Tibial nerve (tissue), 4 donors: Measurements from ENCODE around the gene CMTM2. TPM values are rescaled to one million over a fixed set of nuclear protein-coding genes. Genes with fewer than 3 reads are reported as not detected.

Experiments
- DNase-seq, 2 donors: peaks; one replicate each; pipeline ENCODE4 v3.0.0-alpha.2; 2019; ENCODE audit warnings: low spot score in 2 of 2
- H3K27ac ChIP-seq, 4 donors: fragments of 200-600 bp; sonication (generic) in 3 of 4; one replicate each; pipeline ENCODE4 v1.5.1; 2017 to 2019; ENCODE audit warnings: mild to moderate bottlenecking in 1 of 4
- H3K27me3 ChIP-seq, 2 donors: fragments of 200-600 bp; sonication (generic) in 1 of 2; one replicate each; pipeline versions ENCODE4 v1.5.1 to v1.6.0; 2017 to 2019
- H3K36me3 ChIP-seq, 3 donors: fragments of 200-600 bp; sonication (generic); one replicate each; pipeline ENCODE4 v1.5.1; 2018 to 2019
- H3K4me1 ChIP-seq, 4 donors: fragments of 200-600 bp; sonication (generic) in 3 of 4; one replicate each; pipeline ENCODE4 v1.5.1; 2017 to 2019
- H3K4me3 ChIP-seq, 4 donors: fragments of 200-600 bp; sonication (generic) in 3 of 4; one replicate each; pipeline ENCODE4 v1.5.1; 2017 to 2019; ENCODE audit warnings: mild to moderate bottlenecking in 1 of 4, moderate library complexity in 1 of 4
- H3K9me3 ChIP-seq, 4 donors: fragments of 200-600 bp; sonication (generic) in 3 of 4; one replicate each; pipeline ENCODE4 v1.5.1; 2017 to 2019
- CTCF ChIP-seq, 5 experiments: fragments of 200-600 bp in 3 of 5; fragments of 450-650 bp in 2 of 5; sonication (generic) in 3 of 5; IDR thresholded peaks; one replicate each; pipeline ENCODE4 v1.5.1; 2016 to 2019; ENCODE audit warnings: antibody characterized with exemption in 5 of 5, mild to moderate bottlenecking in 3 of 5, moderate library complexity in 2 of 5
- EP300 ChIP-seq, 2 donors: sonication (generic); formaldehyde crosslinking; IDR thresholded peaks; one replicate each; pipeline ENCODE4 v1.6.1; 2017; ENCODE audit warnings: antibody characterized with exemption in 2 of 2, mild to moderate bottlenecking in 1 of 2
- POLR2A ChIP-seq, 2 donors: fragments of 450-650 bp; IDR thresholded peaks; one replicate each; pipeline ENCODE4 v1.6.1; 2017; ENCODE audit warnings: antibody characterized with exemption in 2 of 2, mild to moderate bottlenecking in 2 of 2, moderate library complexity in 2 of 2
- WGBS, 2 donors: methylation state at CpG; one replicate each; pipeline ENCODE4 v1.1.5; 2018; 5-methylcytosine and 5-hydroxymethylcytosine counted together
- total RNA-seq, 4 donors: library from RNA; depleted of rRNA; stranded (reverse); fragments of >200 nt; gene quantifications; one replicate each; pipeline ENCODE4 v1.1.0, GENCODE V29; 2016

The CMTM2 gene
- total RNA-seq, 4 donors from 2014 or later = not detected

- Histone ChIP-seq H3K36me3 (peaks cover 0 to 74% (median 0%) of the 10 kb centered on the region in 3 donors), H3K4me1 (peaks cover 0 to 23% (median 10%) of the 10 kb centered on the region in 4 donors), H3K27ac (peak overlapping the region in 1 of 4 donors; percentile 9), H3K4me3 (no peak overlapping the region), H3K9me3 (no peaks in the 10 kb centered on the region), H3K27me3 (no peaks in the 10 kb centered on the region)
- no peak for DNase-seq
- WGBS, 2 donors = 71 to 82% methylated on average over 6 of the region's 6 CpGs
- TF ChIP-seq EP300 (IDR thresholded peaks at IDR 0.05) (no peak), POLR2A (IDR thresholded peaks at IDR 0.05) (no peak), CTCF (IDR thresholded peaks at IDR 0.05) (no peak)
Measured at GRCh38 chr16:66543541-66543940, 35.7 kb upstream of the CMTM2 start.

GRCh38 chr16:66544016-66544757 lies 35.1 kb upstream of the CMTM2 start:
- H3K36me3 ChIP-seq = peaks cover 0 to 68% (median 0%) of the 10 kb centered on the region in 3 donors
- WGBS, 2 donors = 65 to 66% methylated on average over 7 of the region's 7 CpGs
- no peaks in the 10 kb centered on the region for H3K9me3 ChIP-seq
- no peak overlapping the region for H3K4me3 ChIP-seq
- peak overlapping the region in 1 of 4 donors; percentile 53 for H3K27ac ChIP-seq
- no peak for DNase-seq
- H3K27me3 ChIP-seq = no peaks in the 10 kb centered on the region
- no peak for TF ChIP-seq POLR2A (IDR thresholded peaks at IDR 0.05)
- no peak for TF ChIP-seq EP300 (IDR thresholded peaks at IDR 0.05)
- no peak for TF ChIP-seq CTCF (IDR thresholded peaks at IDR 0.05)
- H3K4me1 ChIP-seq = peaks cover 0 to 30% (median 14%) of the 10 kb centered on the region in 4 donors

DNA sequence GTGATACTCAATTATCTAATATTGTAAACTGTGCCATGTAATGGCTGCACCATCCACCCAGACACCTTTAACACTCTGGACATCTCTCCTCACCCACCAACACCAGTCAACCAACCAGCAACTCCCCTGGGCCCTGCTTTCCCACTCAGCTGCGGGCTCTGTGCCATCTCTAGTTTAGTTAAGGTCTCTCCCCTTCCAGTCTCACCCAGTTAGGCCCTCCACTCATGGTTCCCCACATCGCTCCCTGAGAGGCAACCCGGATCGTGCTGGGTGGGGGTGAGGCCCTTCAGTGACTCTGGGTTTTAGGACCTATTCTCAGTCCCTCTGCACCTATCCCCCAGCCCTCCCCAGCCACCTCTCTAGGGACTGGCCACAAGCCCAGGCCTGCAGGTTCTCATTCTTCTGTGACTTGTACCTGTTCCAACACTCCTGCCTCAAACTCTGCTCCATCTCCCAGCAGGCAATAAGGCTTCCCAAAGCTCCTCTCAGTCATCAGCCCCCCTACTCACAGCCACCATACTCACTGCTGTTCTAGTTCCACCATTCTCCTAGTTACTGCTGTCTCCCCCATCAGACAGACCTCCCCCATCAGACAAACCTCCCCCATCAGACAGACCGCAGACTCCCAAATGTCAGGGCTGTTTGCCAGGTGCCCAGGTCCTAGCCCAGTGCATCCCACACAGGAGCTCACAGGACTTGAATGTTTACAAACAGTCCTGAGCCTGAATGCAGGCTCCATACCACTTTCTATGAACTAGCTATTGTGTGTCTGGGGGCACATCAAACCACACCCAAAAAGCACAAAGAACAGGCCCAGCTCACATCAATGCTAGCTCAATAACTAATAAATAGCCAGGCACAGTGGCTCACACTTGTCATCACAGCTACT lies 31.9 kb upstream of the CMTM2 start:
- Histone ChIP-seq H3K27ac (peak overlapping the region in 2 of 4 donors; percentile 96 to 97), H3K9me3 (no peaks in the 10 kb centered on the region), H3K4me1 (peaks cover 0 to 50% (median 28%) of the 10 kb centered on the region in 4 donors), H3K36me3 (peaks cover 0 to 45% (median 0%) of the 10 kb centered on the region in 3 donors), H3K27me3 (no peaks in the 10 kb centered on the region), H3K4me3 (no peak overlapping the region)
- TF ChIP-seq CTCF (IDR thresholded peaks at IDR 0.05) (no peak), EP300 (IDR thresholded peaks at IDR 0.05) (no peak), POLR2A (IDR thresholded peaks at IDR 0.05) (no peak)
- 91% methylated on average over 5 of the region's 5 CpGs for WGBS, 2 donors
- DNase-seq = no peak

DNA sequence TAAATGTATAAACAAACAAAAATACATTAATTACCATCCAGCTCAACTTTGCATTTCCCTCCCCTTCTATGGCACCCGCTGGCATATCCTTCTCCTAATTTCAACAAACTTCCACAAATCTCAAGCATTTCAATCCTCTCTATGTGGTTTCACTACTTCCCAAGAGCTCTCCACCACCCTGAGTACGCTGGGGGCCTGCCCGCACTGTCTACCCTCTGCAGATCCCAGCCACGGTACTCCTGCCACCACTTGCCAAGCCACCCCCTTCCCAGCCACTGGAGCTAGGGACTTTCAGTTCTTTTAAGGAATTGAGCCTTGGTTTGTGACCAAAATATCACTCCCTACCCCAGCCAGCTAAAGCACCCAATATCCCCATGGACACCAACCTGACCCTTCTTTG lies 31.2 kb upstream of the CMTM2 start:
- Histone ChIP-seq H3K4me1 (peaks cover 0 to 48% (median 28%) of the 10 kb centered on the region in 4 donors), H3K9me3 (no peaks in the 10 kb centered on the region), H3K36me3 (peaks cover 0 to 41% (median 0%) of the 10 kb centered on the region in 3 donors), H3K27ac (peak overlapping the region in 3 of 4 donors; percentile 96 to 97 (median 96)), H3K27me3 (no peaks in the 10 kb centered on the region), H3K4me3 (no peak overlapping the region)
- 66 to 92% methylated on average over 4 of the region's 4 CpGs for WGBS, 2 donors
- DNase-seq = no peak
- TF ChIP-seq POLR2A (IDR thresholded peaks at IDR 0.05) (no peak), EP300 (IDR thresholded peaks at IDR 0.05) (no peak), CTCF (IDR thresholded peaks at IDR 0.05) (no peak)
